ENCODE measurements around the gene CREB3L2. TPM values are rescaled to one million over a fixed set of nuclear protein-coding genes. Genes with fewer than 3 reads are reported as not detected.
"Not testable (repeated sequence)": the region's sequence is repeated elsewhere in the genome, so short reads cannot be mapped to it uniquely, and the experiment has no call there.

Gene CREB3L2
- total RNA-seq, 1 experiment from 2014 or later: 40.6 TPM

DNA sequence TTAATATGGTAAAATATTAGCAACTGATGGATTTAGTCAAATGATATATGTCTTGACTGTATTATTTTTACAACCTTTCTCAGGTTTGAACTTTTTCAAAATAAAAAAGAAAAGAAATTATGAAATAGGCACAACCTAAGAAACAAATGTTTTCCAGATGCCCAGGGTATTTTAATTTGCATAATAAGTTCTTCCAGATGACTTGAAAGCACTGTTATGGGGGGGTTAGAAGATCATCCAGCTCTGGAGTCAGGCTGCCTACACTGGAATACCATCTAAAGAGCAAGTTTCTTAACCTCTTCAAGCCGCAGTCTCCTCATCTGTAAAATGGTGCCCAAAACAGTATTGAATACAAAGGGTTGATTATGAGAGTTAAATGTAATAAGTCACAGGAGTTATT lies 32.1 kb downstream of the CREB3L2 start:
- DNase-seq (ENCODE audit: low read depth): no peak

DNA sequence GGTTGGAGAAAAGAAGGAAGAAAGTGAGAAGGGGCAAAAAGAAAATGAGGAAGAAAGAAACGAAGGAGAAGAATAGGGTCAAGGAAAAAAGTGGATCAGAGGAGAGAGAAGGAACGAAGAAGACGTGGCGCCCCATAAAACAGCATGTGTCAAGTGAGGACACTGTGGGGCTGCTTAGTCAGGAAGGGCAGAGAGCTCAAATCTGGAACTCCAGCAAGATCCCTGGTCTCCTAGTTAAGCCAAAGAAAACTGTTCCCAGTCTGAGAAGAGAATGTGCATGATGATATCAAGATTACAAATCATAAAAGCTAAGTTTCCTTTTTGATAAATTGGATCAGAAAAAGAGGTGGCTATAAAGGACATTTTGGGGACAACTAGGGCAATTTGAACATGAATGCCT lies 33.0 kb downstream of the CREB3L2 start:
- DNase-seq (ENCODE audit: low read depth): no peak

DNA sequence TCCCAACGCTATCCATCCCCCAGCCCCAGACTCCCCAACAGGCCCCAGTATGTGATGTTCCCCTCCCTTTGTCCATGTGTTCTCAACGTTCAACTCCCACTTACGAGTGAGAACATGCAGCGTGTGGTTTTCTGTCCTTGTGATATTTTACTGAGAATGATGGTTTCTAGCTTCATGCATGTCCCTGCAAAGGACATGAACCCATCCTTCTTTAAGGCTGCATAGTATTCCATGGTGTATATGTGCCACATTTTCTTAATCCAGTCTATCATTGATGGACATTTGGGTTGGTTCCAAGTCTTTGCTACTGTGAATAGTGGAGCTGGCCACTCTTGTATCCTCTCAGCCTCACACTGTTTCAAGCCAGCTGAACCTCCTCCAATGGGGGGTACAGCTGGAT lies 33.5 kb downstream of the CREB3L2 start:
- not testable (repeated sequence) for DNase-seq (ENCODE audit: low read depth)

DNA sequence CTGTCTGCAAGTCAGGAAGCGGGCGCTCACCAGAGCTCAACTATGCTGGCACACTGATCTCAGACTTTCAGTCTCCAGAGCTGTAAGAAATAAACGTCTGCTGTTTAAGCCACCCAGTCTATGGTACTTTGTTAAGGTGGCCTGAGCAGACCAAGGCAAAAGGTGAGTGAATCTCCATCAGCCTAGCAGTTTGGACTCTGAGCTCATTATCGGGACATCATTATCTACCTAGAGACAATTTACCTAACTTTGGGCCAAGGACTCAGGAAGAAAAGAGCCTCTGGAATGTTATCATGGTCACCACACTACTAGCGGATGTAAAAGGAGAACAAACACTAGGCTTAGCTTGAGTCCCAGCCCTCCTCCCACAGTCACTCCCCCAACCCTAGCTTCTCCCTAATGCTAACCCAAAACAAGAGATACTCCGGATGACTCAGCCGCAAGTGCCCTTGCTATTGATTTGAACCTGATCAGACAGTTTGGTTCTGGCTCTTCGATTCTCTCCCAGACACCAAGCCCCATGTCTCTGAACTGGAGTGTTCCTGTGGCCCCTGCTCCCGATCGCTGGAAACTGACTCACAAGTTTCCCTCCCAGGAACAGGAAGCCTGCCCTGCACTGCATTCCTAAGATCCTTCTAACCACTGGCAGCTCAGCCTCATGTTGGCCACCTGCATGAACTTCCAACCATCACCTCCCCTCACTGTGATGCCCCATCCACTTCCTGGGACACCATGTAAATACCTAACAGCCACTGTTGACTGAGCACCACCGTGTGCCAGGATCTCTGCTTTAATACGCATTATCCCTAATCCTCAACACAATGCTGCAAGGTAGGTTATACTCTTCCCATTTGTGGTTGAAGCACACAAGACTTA lies 34.5 kb downstream of the CREB3L2 start:
- DNase-seq (ENCODE audit: low read depth): peak; percentile 66

DNA sequence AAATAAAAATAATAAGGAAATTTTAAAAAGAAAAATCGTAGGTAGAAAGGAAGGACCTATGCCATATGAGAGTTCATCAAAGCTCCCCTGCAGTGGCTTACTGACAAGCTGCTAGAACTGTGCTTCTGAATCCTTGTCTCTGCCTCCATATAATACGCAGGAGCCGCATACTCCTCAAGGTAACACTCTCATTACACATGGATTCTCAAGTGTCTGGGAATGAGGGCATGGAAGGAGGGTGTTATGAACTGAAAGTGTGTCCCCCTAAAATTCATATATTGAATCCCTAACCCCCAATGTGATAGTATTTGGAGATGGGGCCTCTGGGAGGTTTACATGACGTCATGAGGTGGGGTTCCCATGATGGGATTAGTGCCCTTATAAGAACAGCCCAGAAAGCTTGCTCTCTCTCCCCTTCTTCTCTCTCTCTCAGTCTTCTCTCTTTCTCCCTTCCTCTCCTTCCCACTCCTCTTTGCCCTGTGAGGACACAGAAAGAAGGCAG lies 35.2 kb downstream of the CREB3L2 start:
- no peak for DNase-seq (ENCODE audit: low read depth)

DNA sequence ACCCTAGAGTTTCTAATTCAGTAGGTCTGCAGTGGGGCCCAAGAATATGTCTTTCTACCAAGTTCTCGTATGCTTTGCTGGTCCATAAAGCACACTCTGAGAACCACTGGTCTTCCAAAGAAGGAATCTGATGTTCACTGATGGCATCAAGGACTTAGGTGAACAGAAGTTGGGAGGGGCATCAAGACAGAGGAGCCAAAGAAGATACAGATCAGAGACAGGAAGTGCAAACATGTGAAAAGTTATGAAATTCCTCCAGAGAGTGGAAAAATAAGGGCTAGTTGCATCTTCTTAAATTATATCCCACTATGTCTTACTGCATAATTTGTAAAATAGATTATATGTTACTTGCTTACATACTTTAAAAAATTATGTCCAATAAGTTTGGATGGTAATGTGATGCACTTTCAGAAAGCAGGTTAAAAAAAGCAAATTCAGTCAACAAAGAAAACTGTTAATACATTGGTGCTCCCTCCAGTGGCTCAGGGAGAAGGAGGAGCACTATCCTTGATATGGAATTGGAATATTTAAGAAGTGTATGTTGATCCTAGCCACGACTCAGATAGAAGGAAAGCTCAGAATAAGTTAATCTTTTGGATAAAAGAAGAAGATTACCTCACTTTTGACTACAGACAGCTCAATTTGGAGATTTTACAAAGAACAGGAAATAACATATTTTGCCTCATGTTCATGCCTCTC lies 35.8 kb downstream of the CREB3L2 start:
- no peak for DNase-seq (ENCODE audit: low read depth)

DNA sequence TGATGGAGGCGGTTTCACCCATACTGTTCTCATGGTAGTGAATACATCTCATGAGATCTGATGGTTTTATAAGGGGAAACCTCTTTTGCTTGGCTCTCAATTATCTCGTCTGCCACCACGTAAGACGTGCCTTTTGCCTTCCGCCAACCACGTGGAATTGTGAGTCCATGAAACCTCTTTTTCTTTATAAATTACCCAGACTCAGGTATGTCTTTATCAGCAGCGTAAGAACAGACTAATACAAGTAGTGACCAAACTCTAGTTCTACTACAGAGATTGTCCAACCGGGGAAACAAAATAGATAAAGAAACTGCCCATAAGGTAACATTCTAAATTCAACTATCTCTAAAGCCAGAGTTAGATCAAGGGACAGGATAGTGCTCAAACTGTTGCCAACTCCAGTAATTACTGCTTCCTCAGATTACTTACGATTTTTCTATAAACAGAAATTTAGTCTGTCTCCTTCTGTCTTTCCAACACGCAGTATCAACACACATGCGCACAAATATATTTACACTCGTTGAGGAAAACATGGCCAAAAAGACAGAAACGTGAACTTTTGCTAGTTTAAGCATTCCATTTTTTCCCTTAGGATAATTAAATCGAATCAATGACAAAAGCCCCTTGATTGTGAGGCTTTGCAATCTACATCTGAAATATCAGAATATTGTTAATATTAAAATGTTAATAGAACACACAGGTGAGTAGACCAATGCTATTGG lies 36.9 kb downstream of the CREB3L2 start:
- no peak for DNase-seq (ENCODE audit: low read depth)

DNA sequence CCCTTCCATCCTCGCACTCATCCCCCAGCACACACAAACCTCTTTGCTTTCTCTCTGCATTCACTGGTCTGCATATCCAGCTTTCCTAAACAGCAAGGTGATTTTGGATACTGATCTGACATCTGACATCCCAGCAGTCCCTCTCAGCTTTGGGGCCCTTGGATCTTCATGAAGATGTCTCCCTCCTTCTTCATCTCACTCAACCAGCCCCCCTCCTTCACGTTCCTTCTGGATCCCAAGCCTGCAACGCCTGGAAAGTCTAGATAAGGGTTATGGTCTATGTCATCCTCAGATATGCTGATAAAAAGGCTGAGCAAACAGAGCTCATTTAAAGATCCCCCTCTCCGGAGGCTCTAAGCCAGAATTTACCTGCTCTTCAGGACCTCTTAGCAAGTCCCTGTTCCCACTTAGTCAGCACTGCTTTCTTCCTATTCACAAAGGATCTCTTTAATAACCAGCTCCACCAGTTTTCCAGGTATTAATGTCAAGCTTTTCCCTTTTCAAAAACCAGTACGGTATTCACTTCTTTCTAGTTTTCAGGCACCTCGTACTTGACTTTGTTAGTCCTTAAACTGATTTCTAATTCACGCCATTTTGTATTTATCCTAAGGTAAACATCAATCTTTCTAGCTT lies 38.9 kb downstream of the CREB3L2 start:
- no peak for DNase-seq (ENCODE audit: low read depth)

DNA sequence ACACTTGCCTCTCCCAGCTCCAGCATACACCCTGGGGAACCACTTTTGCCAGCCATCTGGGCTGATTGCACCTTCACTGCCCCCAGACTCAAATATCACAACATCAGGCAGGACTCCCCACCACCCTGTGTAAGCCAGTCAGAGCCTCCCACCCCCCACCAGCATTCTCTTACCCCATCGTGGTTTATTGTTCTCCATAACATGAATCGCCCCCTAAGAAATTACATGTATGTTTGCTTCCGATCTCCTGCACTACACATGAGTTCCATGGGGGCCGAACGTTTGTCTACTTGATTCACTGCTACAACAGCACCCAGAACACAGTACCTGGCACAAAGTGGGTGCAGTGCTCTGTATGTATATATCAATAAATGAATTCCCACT lies 39.4 kb downstream of the CREB3L2 start:
- no peak for DNase-seq (ENCODE audit: low read depth)

DNA sequence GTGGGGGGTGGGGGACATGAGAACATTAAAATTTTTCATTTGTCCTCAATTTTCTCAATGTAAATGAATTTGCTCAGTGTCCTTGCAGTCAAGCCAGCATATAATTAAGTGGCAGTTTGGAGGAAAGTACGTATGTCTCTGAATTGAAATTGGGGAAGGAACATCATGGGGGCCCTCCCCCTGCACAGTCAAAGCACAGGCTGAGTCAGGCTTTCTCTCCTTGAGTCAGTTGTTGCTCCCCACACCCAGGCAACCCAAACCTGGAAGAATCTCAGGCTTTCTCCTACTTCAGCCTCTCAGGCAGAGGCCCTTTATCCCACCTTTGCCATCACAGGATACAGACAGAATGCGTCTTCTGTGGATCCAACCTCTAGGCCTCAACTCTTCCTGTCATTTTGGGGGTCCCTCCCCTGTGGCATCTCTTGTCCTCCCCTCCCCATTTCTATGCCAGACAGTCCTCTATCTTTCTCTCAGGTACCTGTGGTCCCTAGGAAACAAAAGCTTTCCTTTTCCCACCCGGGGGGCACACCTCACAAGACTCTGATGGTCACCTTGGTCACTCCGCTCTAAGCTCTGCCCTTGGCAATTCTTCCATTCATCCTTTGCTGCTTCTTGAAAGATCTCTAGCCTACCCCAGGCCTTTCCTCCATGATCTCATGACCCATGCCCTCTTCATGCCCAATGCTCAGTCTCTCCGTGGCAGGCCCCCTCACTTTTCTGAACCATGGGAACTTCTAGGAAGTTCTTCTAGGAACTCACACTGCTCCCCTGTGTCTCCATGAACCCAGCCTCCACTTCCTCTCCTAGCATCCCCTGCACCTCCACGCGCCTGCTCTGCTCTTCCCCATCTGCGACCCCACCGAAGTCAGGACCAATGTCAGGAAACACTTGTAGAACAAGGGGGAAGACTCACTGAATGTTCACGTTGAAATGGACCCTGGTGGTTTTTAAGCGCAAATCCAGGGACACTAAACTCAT lies 40.4 kb downstream of the CREB3L2 start:
- DNase-seq (ENCODE audit: low read depth): peak; percentile 60

DNA sequence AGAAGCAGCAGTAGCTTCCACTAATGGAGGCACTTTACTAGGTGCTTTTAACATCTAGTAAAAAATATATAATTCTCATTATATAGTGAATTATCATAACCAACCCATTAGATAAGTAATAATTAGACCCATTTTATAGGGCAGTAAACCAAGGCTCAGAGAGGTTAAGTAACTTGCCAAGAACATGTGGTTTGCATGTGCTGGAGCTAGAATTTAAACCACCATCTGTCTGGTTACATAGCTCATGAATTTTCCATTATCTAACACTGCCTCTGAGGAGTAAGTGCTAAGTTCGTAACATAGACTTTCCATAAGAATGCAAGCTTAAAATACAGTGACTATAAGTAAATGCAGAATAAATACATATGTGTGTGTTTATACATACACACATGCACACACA lies 41.9 kb downstream of the CREB3L2 start:
- DNase-seq (ENCODE audit: low read depth): no peak

DNA sequence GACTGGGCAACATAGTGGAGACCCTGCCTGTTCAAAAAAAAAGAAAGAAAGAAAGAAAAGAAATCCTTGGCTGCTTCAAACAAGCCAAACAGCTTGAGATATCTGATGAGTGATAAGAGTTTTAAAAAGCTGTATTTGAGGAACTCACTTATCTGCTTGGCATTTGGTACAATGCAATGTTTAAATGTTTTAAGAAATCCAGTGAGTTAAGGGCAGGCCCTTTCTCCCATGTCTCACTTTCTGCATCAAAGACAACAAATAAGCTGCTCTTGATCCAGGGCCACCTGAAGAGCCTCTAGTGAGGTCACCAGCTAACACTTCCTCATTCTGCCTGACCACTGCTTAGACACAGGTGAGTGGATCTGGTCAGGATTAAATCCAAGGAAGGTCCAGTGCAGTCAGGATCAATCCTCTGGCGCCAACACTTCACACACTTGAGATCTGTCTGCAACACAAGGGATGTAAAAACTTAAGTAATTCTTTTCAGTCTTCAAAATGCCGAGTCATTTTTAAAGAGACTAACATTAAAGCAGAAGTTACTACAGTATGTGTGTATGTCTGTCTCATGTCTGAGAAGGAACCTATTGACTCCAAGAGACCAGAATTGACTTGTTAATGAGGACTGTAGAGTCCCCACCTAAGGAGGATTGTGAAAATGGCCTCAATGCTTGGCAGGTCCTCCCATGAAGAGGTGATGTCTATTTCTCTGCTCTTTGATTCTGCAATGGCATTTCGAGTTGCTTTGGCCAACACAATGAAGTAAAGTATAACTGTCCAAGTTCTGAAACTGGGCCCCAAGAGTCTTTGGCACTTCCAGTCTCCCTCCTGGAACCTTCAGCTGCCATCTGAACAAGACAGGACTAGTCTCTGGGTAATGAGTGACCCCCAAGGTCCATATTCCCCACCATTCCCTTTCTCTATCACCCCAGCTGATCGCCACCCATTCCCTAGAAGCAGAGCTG lies 43.1 kb downstream of the CREB3L2 start:
- no peak for DNase-seq (ENCODE audit: low read depth)

DNA sequence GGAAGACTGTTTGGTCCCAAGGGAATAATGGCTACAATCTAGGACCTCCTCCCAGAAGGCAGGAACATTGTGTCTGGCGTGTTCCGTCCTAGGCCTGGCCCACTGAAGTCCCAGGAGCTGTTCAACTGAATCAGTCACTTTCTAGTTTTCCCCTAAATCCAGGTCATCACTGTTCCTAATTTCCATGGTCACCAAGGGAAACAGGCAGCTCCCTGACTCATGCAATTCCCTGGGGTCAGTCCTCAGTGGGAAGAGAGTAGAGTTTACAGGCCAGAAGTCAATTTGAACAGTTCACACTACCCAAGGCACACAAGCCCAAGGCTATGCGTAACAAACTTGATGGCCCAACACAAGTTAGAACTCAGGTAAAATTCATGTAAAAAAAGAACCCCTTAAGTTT lies 44.0 kb downstream of the CREB3L2 start:
- DNase-seq (ENCODE audit: low read depth): peak; percentile 96

DNA sequence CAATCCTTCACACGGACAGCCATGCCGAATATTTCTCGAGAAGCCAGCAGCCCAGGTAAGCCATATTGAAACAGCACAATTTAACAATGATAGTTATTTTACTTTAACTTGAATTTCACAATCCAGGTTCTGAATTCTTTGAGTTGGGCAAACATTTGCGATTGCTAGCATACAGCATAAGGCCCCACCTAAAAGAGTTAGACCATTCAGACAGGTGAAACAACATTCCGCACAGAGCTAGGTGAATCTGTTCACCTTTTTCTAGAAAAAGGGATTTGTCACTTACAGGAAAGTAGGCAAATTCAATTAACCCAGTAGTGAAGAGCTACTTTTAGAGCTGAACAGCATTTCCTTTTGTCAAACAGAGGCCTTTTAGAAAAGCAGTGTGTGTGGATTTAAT lies 45.3 kb downstream of the CREB3L2 start:
- no peak for DNase-seq (ENCODE audit: low read depth)

DNA sequence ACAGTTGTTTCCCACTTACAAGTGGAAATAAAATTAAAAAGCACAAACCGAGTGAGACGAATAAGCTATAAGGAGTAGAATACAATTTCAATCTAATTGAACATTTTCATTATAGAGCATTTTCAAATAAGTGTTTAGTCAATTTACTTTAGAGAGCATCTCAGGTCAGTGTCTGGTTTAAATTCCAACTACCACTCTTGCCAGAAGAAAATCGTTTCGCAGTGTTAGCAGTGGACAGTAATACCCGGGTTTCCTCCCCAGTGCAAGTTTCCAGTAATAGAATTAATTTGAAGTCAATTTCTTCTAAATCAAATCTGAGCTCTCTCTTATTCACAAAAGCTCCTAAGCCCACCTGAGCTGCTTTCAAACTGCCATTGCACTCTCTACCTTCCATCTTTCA lies 45.7 kb downstream of the CREB3L2 start:
- DNase-seq (ENCODE audit: low read depth): no peak

DNA sequence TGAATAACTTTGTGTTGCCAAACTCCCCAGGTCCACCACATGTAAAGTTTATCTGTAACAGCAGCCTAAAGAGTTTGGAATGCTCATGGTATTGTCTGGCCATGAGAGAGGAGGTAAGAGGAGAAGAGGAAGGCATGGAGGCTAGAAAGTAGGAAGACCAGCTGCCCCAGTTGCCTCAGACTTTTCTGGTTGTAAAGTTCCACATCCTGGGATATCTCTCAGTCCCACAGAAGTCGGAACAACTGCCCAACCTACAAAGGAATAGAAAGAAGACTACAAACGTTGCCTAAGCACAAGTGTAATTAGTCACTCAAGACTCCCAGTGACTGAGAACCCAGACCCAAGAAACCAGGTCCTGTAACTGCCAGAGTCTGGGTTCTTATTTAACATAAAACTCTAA lies 47.3 kb downstream of the CREB3L2 start:
- DNase-seq (ENCODE audit: low read depth): peak; percentile 41

DNA sequence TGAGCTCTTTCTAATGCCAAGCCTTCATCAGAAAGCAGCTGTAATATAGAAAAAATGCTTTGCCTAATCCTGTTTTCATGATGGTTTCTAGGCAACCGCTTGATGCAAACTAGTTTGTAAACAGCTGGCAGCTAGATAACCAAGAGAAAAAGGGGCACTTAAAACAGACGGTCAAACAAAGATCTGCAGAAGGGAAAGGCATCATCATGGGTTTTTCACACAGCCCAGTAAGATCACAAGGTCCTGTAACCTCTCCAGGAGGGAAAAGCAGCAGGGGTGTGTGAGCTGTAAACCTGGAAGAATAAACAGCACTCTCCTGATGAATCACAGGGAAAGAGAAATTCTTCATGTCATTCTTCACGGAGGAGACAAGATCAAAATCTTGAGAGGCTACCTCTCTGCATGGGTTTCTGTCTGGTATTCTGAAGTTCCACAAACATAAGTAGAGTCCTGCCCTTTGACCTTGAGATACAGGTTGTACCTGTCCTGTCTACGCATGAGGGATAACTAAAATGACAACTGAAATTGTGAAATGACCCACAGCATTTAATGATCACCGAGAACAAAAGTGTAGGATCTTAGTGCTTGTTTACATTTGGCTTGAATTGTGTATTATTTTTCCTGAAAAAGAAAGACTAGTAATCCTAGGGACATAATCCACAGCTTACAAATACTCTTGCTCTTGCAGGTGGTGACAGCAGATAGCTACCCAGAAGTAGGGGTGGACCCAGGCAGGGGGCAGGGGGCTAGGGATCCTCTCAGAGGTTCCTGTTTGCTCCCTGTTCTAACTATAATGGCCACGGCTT lies 48.0 kb downstream of the CREB3L2 start:
- DNase-seq (ENCODE audit: low read depth): peak; percentile 94

DNA sequence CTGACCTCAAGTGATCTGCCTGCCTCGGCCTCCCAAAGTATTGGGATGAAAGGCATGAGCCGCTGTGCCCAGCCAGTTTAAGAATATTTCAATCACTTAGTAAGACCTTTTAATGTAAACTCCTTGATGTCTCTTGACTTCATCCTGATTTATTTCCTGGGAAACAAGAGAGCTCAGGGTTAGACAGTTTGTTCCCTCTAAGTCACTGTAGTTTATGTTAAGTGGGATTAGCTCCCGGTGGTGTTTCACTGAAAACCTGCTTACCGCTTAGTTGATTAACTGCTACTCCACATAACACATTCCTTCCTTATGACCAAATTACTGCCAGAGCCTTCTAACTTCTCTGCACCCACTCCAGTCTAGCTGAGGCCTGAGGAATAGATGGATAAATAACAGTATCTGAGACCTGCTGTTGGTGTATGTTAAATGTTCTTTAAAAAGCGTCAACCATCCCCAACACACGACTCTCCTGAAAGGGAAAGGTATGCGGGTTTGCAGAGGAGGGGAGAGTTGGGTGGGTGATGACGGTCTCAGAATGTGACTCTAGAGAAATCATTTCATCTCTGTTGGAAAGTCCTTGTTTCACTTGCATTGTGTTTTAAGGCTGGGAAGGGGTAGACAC lies 48.7 kb downstream of the CREB3L2 start:
- DNase-seq (ENCODE audit: low read depth): peak; percentile 75
